GM18511 (cell line): ENCODE measurements around the gene SHKBP1.

Experiments
- ATAC-seq: cut with Tn5 transposase; IDR thresholded peaks from one replicate; pipeline ENCODE4 v1.9.1; 2021; ENCODE audit warnings: mild to moderate bottlenecking, moderate library complexity; ENCODE audit not compliant: unreplicated experiment

The SHKBP1 gene

DNA sequence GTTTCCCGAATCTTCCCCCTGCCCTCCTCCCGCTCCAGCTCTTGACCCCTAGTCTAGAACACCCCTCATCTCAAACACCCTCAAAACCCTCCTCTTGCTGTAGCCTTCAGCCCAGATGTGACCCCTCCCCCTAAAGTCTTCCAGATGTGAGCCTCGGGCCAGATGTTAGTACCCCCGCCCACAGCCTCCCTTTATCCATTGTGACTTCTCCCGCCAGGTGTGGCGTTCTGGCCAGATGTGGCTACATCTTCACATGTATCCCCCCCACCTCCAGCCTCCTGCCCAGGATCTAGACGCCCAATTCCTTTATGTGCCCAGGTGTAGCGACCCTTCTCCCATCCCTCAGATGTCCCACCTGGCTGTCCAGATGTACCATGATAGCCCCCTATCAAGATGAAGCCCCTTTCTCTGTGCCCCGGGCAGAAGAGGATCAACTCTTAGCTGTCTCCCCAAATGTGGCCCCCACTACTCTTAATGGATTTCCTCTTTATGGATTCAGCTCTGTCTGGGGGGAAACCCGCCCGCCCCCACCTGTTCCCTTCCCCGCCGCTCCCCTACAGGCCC is 24.0 kb downstream of the SHKBP1 start:
- no peak for ATAC-seq

- ATAC-seq, result no peak
Measured at GRCh38 chr19:40601134-40601974, 24.7 kb downstream of the SHKBP1 start, which contains the start of gene LTBP4. TSS of gene LTBP4 (plus strand) at chr19:40601369. CDS start at chr19:40601388, 19 bp downstream.

DNA sequence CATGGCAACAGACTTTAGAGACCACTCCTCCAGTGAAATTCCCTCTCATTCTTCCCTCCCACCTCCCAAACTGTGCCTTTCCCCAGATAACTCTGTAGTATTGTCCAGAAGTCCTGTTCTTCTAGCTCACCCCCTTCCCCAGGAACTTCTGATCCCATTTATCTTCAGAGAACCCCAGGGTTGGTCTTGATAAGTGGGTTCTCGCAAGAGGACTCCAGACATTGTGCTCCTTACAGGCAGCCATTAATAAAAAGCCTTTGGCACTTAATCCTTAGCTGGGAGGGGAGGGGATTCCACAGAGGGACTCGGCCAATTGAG is 26.4 kb downstream of the SHKBP1 start:
- no peak for ATAC-seq

DNA sequence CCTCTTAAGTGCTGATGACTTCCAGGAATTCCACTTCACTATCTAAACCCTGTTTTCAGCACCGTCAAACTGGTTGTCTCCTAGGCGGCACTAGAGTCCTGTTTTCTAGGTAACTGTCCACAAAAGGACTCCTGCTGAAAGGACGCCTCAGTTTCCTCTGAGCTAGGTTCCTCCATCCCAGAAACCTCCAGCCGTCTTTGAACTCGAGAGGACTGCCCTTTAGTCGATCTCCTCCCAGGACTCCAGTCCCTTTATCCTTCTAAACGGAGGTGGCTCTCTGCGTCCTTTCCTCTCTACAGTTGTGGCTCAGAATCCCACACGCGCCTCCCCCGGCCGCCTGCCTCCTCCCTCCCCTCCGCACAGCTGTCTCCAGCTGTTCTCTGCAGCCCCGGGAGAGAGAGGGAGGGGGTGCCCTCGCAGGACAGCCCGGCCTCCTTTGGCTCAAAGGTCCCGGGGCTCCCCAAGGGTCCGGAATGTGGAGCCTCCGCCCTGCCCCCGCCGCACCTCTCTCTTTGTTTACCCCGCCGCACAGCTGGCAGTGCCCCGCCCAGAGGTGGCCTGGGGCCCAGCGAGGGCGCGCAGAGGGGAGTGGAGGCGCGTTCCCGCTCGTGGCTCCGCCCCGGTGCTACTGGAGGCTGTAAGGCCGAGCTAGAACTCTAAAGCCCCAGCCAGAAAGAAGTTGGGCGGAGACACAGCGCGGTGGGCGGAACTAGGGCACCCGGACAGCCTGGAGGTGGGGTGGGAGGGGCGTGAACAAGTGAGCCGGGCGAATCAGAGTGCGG is 26.9 kb downstream of the SHKBP1 start:
- peak; percentile 81 for ATAC-seq

DNA sequence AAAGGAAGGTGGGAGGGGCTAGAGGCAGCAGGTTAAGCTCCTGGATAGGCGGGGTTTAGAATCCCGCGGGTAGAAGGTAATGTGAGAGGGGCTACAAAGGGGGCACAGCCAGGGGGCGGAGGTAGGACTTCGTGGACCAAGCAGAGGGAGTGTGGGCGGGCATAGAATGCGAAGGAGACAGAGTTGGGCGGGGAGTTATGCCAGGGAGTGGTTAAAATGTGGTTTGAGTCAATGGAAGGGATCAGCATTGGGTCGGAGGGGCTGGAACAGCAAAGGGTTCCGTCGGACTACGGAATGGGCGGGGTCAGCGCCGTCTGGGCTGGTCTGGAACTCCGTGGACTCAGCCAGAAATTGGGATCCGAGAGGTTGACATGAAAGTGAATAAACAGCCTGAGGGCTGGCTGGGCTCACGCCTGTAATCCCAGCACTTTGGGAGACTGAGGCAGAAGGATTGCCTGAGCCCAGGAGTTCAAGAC is 27.5 kb downstream of the SHKBP1 start:
- no peak for ATAC-seq

- ATAC-seq, result no peak
Measured at GRCh38 chr19:40604647-40605215, 28.1 kb downstream of the SHKBP1 start.

DNA sequence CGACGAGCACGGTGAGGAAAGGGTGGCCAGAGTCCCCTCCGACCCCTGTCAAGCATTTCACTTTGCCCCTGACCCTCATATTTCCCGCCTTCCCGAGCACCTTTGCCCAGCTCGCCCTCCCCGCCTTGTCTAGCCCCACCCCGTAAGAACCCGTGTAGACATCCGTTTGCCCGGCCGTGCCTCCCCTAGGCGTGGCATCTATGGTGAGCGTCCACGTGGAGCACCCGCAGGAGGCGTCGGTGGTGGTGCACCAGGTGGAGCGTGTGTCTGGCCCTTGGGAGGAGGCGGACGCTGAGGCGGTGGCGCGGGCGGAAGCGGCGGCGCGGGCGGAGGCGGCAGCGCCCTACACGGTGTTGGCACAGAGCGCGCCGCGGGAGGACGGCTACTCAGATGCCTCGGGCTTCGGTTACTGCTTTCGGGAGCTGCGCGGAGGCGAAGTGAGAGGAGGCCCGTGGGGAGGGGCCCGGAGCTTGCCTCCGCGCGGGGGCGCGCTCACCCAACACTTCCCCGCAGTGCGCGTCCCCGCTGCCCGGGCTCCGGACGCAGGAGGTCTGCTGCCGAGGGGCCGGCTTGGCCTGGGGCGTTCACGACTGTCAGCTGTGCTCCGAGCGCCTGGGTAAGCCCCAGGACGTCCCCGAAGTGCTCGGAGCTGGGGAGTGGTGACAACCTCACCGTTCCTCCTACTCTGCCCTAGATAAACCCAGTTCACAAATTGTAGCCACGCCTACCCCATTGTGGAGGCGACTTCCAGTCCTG is 28.7 kb downstream of the SHKBP1 start:
- ATAC-seq, result peak; percentile 32

DNA sequence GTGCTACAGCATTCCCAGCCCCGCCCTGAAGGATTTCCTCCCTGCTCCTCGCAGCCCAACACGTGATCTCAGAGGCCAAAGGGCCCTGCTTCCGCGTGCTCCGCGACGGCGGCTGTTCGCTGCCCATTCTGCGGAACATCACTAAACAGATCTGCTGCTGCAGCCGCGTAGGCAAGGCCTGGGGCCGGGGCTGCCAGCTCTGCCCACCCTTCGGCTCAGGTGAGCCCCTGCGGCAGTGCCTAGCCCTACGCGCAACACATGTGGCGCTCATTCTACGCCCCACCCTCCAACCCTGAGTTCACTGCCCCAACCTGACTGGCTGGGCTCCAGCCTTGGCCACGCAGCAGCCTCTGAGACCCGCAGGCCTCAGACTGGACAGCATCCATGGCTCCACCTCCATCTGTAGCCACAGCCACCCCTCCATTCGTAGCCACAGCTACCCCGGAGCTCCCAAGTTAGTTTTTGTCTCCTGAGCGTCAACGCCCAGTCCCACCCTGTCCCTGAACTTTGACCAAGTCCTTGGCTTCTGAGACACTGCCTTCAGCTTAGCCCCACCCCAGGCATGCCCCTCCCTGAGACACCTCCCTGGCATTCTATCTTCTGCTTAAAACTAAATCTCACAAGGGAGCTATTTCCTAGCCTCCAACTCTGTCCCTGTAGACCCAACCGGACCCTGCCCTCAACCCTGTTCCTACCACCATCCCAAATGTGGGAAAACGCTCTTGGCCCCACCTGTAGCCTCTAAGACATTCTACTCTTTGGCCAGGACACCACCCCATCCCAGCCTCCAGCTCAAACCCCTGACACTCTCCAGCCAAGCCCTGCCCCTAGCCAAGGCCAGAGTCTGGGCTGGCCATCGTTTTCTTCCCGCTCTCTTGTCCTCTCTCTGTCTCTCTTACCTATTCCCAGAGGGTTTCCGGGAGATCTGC is 30.9 kb downstream of the SHKBP1 start:
- no peak for ATAC-seq

GRCh38 chr19:40608240-40608621 is 31.6 kb downstream of the SHKBP1 start:
- ATAC-seq, result no peak

GRCh38 chr19:40608957-40609356 is 32.3 kb downstream of the SHKBP1 start:
- no peak for ATAC-seq

GRCh38 chr19:40609561-40610395 is 33.1 kb downstream of the SHKBP1 start:
- peak; percentile 59 for ATAC-seq

DNA sequence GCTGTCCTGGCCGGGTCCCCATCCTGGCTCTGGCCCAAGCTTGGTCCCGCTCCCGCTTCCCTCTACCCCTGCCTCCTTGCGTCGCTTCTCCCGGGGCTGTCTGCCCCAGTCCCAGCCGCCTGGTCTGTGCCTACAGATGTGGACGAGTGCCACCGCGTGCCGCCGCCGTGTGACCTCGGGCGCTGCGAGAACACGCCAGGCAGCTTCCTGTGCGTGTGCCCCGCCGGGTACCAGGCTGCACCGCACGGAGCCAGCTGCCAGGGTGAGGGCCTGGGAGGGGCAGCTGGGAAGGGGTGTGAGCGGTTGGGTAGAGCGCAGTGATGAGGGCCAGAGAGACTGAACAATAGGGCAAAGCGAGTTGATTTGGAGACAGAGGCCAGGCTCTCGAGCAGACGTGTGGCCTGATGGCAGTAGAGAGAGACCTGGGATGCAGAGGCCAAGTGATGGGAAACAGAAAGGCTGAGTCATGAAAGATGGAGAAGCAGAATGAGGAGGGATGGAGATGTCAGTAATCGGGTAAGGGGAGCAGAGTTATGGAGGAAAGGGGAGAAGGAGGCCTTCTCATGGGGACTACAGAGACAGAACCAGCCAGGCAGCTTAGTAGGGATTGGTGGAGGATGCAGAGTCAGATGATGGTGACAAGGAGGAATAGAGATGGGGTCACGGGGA is 33.9 kb downstream of the SHKBP1 start:
- no peak for ATAC-seq

DNA sequence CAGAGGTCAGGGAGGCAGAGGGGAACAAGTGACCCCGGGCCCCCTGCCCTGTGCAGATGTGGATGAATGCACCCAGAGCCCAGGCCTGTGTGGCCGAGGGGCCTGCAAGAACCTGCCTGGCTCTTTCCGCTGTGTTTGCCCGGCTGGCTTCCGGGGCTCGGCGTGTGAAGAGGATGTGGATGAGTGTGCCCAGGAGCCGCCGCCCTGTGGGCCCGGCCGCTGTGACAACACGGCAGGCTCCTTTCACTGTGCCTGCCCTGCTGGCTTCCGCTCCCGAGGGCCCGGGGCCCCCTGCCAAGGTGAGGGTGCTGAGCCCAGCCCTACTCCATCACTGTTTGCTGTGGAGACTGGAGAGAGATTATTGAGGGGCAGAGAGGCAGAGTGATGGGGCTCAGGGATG is 34.4 kb downstream of the SHKBP1 start:
- ATAC-seq, result no peak

GRCh38 chr19:40611900-40612698 is 35.4 kb downstream of the SHKBP1 start:
- ATAC-seq, result no peak

DNA sequence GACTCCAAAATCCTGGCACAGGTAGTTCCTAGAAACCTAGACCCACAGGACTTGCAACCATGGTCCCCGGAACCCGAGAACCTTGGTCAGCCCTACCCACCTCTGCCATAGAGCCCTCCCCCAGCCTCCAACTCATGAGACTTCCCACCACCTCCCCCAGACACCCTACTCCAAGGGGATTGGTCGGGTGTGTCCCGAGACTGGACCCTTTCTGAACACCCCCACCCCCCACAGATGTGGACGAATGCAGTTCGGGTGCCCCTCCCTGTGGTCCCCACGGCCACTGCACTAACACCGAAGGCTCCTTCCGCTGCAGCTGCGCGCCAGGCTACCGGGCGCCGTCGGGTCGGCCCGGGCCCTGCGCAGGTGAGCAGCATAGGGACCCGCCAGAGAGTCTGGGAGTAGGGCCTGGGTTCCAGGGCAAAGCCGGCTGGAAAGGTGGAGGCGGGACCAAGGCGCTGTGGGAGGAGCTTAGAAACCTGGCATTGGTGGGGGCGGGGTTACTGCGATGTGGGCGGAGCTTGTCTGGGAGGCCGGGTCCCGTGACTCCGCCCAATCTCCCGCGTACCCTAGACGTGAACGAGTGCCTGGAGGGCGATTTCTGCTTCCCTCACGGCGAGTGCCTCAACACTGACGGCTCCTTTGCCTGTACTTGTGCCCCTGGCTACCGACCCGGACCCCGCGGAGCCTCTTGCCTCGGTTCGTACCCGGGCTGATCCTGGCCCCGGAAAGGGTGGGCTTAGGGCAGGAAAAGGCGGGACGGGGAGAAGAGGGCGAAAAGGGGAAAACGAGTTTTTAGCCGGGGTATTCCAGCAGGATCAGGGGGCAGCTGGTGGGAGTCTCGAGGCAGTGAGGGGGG is 36.4 kb downstream of the SHKBP1 start:
- ATAC-seq, result no peak
